ENCODE measurements around the gene DSG3.

Gene DSG3, protein sequence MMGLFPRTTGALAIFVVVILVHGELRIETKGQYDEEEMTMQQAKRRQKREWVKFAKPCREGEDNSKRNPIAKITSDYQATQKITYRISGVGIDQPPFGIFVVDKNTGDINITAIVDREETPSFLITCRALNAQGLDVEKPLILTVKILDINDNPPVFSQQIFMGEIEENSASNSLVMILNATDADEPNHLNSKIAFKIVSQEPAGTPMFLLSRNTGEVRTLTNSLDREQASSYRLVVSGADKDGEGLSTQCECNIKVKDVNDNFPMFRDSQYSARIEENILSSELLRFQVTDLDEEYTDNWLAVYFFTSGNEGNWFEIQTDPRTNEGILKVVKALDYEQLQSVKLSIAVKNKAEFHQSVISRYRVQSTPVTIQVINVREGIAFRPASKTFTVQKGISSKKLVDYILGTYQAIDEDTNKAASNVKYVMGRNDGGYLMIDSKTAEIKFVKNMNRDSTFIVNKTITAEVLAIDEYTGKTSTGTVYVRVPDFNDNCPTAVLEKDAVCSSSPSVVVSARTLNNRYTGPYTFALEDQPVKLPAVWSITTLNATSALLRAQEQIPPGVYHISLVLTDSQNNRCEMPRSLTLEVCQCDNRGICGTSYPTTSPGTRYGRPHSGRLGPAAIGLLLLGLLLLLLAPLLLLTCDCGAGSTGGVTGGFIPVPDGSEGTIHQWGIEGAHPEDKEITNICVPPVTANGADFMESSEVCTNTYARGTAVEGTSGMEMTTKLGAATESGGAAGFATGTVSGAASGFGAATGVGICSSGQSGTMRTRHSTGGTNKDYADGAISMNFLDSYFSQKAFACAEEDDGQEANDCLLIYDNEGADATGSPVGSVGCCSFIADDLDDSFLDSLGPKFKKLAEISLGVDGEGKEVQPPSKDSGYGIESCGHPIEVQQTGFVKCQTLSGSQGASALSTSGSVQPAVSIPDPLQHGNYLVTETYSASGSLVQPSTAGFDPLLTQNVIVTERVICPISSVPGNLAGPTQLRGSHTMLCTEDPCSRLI

DNA sequence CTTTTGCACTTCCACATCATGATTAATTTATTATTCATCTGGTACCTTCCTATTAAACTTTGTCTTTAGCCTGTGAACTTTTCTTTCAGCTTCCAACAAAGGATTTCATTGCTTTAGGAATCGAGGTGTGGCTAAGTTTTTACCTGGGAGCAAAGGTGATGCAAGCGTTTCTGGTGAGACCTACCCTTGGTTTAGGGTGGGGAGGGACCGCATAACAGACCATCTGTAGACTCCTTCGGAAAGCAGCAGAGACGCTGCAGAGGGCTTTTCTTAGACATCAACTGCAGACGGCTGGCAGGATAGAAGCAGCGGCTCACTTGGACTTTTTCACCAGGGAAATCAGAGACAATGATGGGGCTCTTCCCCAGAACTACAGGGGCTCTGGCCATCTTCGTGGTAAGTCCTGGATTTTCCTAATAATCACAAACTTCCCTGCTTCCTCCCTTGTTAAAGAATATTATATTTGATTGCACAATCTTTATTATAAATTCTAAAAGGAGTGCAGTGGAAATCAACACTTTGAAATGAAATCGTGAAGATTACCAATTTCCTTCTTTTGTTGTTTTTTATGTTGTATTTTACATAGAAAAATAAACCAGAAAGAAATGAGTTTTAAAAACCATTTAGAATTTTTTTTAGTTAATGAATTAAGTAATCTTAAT is at the start of gene DSG3:
Gene DSG3, plus strand, starts transcription at position 212 of the 662 bp plus-strand sequence. Its CDS starts 137 bp downstream, at position 349.
- no peak for DNase-seq (ENCODE audit: low read depth in 2 of 2)

DNA sequence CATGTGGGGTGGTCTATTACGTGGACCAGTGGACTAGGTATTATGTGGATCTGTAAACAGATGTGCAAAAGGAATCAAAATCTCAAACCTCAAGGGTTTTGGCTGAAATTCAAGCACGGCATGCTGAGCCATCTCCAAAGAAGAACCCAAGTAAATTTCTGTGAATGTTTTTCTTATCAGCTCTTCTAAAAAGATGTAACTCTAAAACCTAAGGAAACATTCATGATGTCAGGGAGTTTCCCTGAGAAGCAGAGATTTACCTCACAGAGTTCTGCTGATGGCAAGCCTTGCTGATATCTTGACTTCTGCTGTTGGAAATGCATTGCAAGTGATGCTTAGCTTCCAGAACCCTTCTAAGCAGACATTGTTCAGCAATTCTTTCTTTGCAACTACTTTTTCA is 49.4 kb upstream of the DSG3 start:
- no peak for DNase-seq (ENCODE audit: low read depth in 2 of 2)

DNA sequence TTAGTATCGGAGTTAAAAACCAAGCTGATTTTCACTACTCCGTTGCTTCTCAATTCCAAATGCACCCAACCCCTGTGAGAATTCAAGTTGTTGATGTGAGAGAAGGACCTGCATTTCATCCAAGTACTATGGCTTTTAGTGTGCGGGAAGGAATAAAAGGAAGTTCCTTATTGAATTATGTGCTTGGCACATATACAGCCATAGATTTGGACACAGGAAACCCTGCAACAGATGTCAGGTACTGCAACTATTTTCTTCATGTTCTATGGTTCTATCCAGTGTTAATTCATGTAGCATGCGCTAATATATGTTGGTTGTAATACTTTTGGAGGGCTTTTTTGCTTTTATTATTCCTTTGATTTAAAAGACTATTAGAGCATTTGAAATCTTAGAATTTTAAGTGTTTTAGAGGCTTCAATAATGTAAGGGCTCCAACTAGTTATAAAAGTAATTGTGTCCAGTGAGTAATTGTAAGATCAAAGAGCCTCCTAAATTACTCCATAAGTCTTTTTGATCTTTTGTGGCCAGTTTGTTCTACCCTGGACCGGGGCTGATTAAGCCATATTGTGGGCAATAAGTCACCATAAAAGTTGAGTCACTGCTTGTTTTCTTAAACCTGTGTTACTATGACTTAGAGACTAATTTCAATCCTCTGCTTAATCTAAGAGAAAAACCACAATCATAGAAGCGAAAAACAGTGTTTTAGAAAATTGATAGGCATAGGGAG is 48.1 kb upstream of the DSG3 start:
- DNase-seq (ENCODE audit: low read depth in 2 of 2) = no peak

DNA sequence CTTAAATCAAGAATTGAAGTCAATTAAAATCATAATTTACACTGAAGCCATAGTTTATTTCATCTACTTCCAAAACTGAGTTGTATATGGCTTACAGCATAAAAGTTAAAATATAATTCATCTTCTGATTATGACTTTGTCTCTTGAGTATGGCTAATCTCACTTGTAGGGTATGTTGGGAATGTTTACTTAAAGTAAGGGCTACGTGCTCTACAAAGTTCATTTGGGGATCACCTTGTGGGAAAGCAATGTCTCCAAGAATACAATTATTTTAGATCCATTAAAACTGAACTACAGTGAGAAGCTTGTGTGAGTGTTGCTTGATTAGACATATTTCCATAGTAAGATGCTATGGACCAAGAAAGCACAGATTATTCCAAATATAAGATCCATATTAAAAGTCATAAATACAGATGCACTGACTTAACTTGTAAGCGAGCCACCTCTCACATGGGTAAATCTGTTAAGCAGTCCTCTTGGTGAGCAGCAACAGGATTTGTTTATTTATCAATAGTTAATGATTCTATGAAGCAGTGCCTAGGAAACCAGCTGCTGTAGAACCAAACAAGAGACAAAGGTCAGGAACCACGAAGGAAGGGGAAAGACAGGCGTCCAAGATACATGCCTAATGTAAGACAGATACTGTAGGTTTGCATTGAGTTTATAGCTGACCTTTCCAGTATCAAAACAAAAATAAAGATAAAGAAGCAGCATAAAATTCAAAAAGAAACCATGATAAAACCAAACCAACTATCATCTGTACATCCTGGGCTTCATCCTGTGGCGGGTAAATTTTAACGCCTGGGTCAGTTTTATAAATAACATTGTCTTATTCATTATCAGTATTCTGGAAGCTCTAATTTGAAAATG is 46.1 kb upstream of the DSG3 start:
- no peak for DNase-seq (ENCODE audit: low read depth in 2 of 2)

DNA sequence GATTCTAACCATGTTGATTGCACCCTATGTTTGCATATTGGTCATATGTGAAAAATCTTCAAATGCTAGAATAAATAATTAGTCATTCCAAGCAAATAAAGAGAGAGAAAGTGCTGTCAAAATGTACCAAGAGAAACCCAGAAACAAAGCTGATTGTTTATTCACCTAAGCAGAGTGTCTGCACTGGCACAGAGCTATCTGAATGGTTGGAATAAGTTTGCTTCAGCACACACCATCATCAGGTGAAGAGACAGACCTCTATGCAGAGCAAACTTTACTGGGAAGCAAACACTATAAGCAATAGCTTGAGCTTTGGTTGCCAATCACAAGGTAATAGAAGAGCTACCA is 45.5 kb upstream of the DSG3 start:
- DNase-seq (ENCODE audit: low read depth in 2 of 2) = no peak

DNA sequence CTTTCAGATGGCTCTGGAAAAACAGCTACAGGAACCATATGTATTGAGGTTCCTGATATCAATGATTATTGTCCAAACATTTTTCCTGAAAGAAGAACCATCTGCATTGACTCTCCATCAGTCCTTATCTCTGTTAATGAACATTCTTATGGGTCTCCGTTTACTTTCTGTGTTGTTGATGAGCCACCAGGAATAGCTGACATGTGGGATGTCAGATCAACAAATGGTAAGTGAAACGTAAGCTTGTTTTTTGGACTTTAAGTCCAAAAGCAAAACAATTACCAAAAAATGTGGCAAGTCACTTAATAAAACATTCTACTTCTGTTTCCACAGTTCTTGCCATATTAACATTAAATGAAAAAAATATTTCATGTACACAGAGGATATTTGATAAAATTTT is 44.1 kb upstream of the DSG3 start:
- DNase-seq (ENCODE audit: low read depth in 2 of 2) = no peak

DNA sequence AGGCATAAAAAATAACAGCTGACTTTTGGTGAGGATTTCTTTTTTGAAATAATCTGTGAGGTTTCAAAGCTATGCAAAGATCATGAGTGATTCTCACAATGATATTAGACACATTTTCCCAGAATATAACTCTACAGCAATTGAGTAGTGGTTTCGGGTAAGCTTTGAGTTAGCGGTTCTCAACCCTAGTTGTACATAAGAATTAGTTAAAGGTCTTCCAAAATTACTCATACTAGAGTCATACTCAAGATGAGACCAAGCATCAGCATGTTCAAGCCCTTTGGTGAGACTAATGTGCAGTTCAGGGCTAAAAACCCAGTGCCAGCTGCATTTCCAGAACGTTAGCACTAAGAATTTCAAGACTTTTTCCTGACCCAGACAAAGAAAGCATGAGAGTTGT is 39.9 kb upstream of the DSG3 start:
- no peak for DNase-seq (ENCODE audit: low read depth in 2 of 2)

DNA sequence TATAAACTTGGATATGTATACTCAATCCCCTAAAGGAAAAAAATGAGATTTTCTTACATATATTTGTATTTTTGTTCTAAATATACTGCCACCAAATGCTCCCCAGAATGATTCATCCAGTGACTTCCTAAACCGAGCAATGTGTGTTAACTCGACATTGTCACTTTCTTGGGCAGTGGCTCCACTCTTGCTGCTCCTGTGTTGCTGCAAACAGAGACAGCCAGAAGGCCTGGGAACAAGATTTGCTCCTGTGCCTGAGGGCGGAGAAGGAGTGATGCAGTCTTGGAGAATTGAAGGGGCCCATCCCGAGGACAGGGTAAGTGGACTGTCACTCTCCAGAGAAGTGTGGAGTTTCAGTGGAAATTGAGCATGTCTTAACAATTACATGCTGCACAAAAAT is 38.3 kb upstream of the DSG3 start:
- DNase-seq (ENCODE audit: low read depth in 2 of 2) = no peak

DNA sequence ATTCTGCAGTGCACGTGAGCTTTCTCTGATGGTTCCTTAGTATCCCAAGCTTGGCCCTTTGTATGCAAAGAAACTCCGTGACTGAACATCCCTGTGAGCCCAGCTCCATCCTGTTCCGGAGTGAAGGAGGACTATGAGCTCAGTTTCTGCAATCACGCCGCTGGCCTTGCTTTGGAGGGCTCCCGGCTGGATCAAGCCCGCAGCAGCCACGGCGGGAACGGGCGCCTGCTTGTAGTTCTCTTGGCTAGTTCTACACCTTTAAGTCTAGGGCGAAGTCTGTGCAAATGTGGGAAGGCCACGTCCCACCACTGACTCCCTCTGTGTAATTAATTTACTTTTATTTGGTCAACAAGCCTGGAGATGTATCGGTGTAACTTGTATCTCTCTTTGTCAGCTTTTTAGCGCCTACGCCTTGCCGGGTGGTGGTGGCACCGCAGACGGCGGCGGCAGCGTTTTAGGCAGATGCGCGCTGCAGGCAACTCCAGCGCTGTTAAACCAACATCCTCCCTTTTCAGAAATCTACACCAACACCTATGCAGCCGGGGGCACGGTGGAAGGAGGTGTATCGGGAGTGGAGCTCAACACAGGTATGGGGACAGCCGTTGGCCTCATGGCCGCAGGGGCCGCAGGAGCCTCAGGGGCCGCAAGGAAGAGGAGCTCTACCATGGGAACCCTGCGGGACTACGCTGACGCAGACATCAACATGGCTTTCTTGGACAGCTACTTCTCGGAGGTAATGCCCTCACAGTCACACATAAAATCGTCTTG is 36.6 kb upstream of the DSG3 start:
- no peak for DNase-seq (ENCODE audit: low read depth in 2 of 2)

DNA sequence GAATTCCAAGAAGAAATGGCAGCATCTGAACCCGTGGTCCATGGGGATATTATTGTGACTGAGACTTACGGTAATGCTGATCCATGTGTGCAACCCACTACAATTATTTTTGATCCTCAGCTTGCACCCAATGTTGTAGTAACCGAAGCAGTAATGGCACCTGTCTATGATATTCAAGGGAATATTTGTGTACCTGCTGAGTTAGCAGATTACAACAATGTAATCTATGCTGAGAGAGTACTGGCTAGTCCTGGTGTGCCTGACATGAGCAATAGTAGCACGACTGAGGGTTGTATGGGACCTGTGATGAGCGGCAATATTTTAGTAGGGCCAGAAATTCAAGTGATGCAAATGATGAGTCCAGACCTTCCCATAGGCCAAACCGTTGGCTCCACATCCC is 34.4 kb upstream of the DSG3 start:
- no peak for DNase-seq (ENCODE audit: low read depth in 2 of 2)

DNA sequence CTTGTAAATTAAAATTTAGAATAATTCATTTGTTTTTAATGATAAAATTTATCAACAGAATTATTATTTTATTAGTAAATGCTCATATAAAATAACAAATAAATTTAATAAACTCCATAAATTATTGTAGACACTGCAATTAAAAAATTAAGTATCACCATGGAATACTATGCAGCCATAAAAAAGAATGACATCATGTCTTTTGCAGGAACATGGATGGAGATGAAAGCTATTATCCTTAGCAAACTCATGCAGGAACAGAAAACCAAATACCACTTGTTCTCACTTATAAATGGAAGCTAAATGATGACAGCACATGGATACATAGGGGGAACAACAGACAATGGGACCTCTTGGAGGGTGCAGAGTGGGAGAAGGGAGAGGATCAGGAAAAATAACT is 29.7 kb upstream of the DSG3 start:
- DNase-seq (ENCODE audit: low read depth in 2 of 2) = no peak

DNA sequence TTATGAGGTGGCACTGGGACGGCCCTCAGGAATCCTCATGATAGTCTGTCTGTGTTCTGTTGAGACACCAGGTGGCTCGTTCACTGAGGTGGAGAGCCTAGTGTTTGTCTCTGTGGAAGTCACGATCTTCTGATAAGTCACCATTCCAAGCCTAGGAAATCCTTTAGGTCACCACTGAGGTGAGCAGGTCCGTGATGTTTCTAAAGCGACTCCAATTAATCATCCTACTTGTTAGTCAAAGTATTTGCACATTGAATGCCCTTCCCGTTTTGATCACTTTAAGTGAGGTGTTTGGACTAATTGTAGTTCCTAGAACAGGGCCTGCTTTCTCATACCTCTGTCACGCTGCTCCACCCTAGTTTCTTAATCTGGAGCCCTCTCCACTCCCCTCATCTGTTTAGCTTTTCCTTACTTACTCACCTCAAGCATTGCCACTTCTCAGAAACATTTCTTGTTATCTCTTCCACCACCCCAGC is 28.0 kb upstream of the DSG3 start:
- no peak for DNase-seq (ENCODE audit: low read depth in 2 of 2)

DNA sequence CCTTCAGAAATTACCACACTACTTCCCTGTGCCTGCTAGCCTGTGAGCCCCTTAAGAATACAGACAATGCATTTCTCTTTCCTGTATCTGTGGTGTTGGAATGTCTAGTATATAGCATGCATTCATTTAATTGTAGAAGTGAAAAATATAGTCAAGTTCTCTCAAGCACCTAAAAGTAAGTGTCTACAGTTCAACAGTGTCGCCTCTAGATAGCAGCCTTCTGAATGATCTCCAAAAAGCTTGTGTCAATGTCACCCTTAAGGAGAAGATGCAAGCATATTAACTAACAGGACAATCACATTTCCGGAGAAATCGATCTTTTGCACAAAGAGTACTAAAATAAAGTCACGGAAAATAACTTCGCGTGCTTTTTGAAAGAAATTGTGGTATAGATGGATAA is 27.5 kb upstream of the DSG3 start:
- DNase-seq (ENCODE audit: low read depth in 2 of 2) = no peak

DNA sequence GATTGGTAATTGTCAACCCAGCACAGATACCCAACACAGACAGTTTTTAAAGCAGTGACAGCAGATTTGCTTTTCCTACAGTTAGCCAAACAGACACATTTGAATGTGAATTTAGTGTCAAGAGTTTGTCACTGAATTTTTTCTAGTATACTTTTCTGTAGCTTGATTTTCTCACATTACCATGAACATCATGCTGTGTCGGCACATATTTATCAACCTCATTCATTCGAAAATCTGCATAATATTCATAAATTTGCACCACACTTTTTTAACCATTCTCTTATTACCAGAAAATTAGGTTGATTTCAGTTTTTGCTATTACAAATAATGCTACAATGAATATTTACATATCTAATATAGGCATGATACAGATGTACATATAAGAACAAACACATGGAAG is 27.0 kb upstream of the DSG3 start:
- no peak for DNase-seq (ENCODE audit: low read depth in 2 of 2)

DNA sequence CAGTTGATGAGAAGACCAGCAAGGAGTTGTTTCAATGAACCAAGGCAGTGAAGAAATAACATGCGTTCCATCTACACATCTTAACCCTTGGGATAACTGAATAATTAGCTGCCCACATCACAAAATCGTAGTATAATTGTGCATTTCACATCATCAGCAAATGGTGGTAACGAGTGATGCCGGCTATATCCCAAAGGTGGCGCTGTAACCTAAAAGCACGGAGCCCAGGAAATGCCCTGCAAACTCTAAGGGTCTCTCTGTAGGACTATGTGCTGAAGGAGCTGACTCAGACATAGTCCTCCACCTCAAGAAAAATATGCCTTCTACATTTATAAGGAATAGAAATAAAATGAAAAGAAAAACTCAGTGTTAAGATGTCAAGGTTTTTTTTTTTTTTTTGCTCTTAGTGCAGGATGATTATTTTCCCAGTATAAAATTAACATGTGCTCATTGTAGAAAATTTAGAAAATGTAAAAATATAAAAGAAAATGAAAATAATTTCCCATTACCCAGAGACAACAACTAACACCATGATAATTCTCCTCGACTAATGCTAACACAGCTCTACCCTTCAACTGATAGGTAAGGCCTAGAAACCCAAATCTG is 23.1 kb upstream of the DSG3 start:
- DNase-seq (ENCODE audit: low read depth in 2 of 2) = no peak

DNA sequence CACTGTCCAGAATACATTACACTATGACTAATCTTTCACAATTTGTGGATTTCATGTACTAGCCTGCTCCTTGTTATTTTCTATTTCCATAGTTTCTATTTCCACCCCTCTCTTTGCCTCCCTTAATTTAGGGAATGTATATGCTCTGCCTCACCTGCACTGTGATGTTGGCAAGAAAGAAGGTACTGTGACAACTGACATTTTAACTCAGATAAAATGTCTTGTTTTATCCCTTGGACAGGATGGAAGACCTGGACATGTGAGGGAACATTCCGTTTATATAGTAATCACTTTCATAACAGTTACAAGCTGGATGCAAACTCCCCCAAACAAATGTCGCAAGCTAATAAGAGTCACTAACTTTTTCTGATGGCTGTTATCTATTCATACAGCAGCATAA is 21.5 kb upstream of the DSG3 start:
- no peak for DNase-seq (ENCODE audit: low read depth in 2 of 2)

DNA sequence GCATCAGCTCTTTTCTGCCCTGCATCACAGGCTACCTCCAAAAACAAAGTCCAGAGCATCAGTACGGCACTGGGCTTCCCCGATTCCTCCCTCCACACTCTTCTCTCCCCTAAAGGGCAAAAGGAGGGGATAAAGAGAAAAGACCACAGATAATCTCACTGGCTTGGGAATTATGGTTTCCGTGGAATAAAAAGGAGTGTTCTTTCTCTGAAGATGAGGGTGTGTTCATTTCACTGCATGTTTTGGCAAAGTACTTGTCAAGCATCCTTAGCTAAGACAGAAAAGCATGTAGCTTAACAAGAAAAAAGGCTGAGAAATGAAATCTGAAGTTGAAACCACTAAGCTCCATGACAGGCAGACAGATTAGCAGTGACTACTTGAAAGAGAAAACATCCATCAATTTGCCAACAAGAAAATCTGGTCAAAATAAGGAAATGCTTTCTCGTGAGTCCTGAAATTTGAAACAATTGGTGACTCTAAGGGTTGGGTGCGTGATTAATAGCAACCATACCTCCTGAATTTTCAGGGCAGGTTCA is 20.6 kb upstream of the DSG3 start:
- DNase-seq (ENCODE audit: low read depth in 2 of 2) = no peak

DNA sequence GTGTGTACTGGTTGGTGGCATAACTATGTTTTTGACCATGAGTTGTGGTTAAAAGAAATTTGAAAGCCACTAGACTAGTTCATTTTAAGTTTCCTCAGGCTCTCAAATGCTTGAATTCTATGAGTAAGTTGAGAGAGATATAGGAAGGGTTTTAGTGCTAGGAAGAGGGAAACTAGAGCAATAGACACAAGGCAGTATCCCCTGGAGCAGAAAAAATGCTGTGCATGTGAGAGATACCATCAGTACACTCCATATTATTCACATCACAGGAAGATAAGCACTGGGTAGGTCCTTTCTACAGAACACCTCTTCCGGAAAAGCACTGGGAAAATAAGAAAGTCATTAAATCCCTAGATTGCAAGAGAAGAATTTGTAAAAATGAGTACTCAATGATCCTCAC is 19.3 kb upstream of the DSG3 start:
- no peak for DNase-seq (ENCODE audit: low read depth in 2 of 2)

DNA sequence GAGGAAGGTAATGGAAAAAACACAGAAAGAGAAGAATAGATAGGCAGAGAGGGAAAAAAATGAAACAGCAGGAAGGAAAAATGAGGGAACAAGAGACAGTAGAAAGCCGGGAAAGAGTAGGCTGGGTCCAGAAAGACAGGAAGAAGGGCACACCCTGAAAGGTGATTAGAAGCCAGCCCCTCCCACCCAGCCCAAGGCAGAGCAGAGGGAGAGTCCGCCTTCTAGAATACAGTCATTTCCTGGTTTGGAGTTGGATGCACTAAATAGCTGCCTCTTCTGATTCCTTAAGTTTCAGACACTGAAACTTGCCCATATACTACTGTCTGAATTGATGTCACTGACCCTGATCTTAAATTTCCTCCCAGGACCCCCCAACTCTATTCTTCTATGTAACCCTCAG is 17.9 kb upstream of the DSG3 start:
- DNase-seq (ENCODE audit: low read depth in 2 of 2) = no peak

Measured in stimulated activated CD4-positive, alpha-beta T cell treated with anti-CD3 and anti-CD28 coated beads, Interleukin-1b, Interleukin-23, amount 100 ng/mL, for 4 hours (primary cell).